Esophagus squamous epithelium (tissue), 5 donors: ENCODE measurements around the gene SMIM43. TPM values are rescaled to one million over a fixed set of nuclear protein-coding genes. Genes with fewer than 3 reads are reported as not detected.

Source experiments
- DNase-seq: peaks from one replicate; lab custom pipeline; 2025; lab: John Stamatoyannopoulos, UW
- H3K27ac ChIP-seq, 4 donors: fragments of 200-600 bp; sonication (generic); one replicate each; pipeline ENCODE4 v1.5.1; 2016 to 2019; ENCODE audit warnings: mild to moderate bottlenecking in 1 of 4
- H3K27me3 ChIP-seq, 4 donors: fragments of 200-600 bp; sonication (generic); 1 replicate in 3 of 4; 2 replicates in 1 of 4; pipeline versions ENCODE4 v1.5.1 to v1.6.0; 2017 to 2021; ENCODE audit warnings: antibody characterized with exemption in 1 of 4
- H3K36me3 ChIP-seq, 3 donors: fragments of 200-600 bp; sonication (generic); one replicate each; pipeline ENCODE4 v1.5.1; 2016 to 2019
- H3K4me1 ChIP-seq, 3 donors: fragments of 200-600 bp; sonication (generic); one replicate each; pipeline ENCODE4 v1.5.1; 2017 to 2019
- H3K4me3 ChIP-seq, 4 donors: fragments of 200-600 bp; sonication (generic); 1 replicate in 3 of 4; 2 replicates in 1 of 4; pipeline ENCODE4 v1.5.1; 2016 to 2019; ENCODE audit warnings: mild to moderate bottlenecking in 2 of 4, moderate library complexity in 1 of 4
- H3K9me3 ChIP-seq, 3 donors: fragments of 200-600 bp; sonication (generic); one replicate each; pipeline ENCODE4 v1.5.1; 2016 to 2019
- CTCF ChIP-seq, 6 experiments: fragments of 450-650 bp in 4 of 6; fragments of 200-600 bp in 2 of 6; sonication (generic) in 2 of 6; IDR thresholded peaks; one replicate each; pipeline ENCODE4 v1.5.1; 2016 to 2019; ENCODE audit warnings: antibody characterized with exemption in 6 of 6, mild to moderate bottlenecking in 4 of 6, moderate library complexity in 4 of 6
- POLR2A ChIP-seq, 4 donors: fragments of 450-650 bp; IDR thresholded peaks; one replicate each; pipeline ENCODE4 v1.6.1; 2017; ENCODE audit warnings: antibody characterized with exemption in 4 of 4, mild to moderate bottlenecking in 4 of 4, moderate library complexity in 3 of 4
- WGBS, 2 donors: methylation state at CpG; one replicate each; pipeline ENCODE4 v1.1.5; 2018; 5-methylcytosine and 5-hydroxymethylcytosine counted together
- intact Hi-C: fragments of 100-400 bp; cut with DNase I; formaldehyde crosslinking; loops from one replicate; pipeline ENCODE4 v1.15.0; 2022
- total RNA-seq, 4 donors: library from RNA; depleted of rRNA; stranded (reverse); fragments of >200 nt; gene quantifications; one replicate each; pipeline ENCODE4 v1.1.0, GENCODE V29; 2016
- donor health status: DM: yes; HTN: yes; CAD: no.

SMIM43 gene
- total RNA-seq = under 1 TPM in 1 of 4 donors, not detected in 3; 0.38 TPM

GRCh38 chr4:121764702-121765367 is at the start of gene SMIM43:
TSS of gene SMIM43 (minus strand) at chr4:121765164. CDS start at chr4:121765105, 59 bp downstream.
- no peak for TF ChIP-seq CTCF (IDR thresholded peaks at IDR 0.05)
- no peak for TF ChIP-seq POLR2A (IDR thresholded peaks at IDR 0.05)
- Histone ChIP-seq H3K4me3 (peak within 1 kb of the TSS; percentile 19 to 59 (median 38)), H3K4me1 (peaks cover 0 to 12% (median 3%) of the 10 kb centered on the region in 3 donors), H3K27me3 (peaks cover 0 to 66% (median 4%) of the 10 kb centered on the region in 4 donors), H3K9me3 (no peaks in the 10 kb centered on the region), H3K36me3 (no peaks in the 10 kb centered on the region), H3K27ac (no peak within 1 kb of the TSS)
- intact Hi-C loops = no loop called here
- 0% methylated on average over 4 to 9 of the region's 75 CpGs for WGBS, 2 donors
- no peak for DNase-seq

GRCh38 chr4:121814756-121815155 is 49.8 kb upstream of the SMIM43 start:
- 75 to 81% methylated on average over 2 of the region's 2 CpGs for WGBS, 2 donors
- peaks cover 0 to 100% (median 23%) of the 10 kb centered on the region in 3 donors for H3K36me3 ChIP-seq
- DNase-seq = no peak

GRCh38 chr4:121811122-121811521 is 46.2 kb upstream of the SMIM43 start:
- no peak overlapping the region for H3K27ac ChIP-seq
- TF ChIP-seq POLR2A (IDR thresholded peaks at IDR 0.05) (no peak), CTCF (IDR thresholded peaks at IDR 0.05) (no peak)
- H3K27me3 ChIP-seq = no peaks in the 10 kb centered on the region
- H3K36me3 ChIP-seq = peaks cover 0 to 100% (median 10%) of the 10 kb centered on the region in 3 donors
- intact Hi-C loops = no loop called here
- H3K9me3 ChIP-seq = no peaks in the 10 kb centered on the region
- H3K4me1 ChIP-seq = no peaks in the 10 kb centered on the region
- H3K4me3 ChIP-seq = no peak overlapping the region
- no peak for DNase-seq

More at GRCh38 chr4:121814756-121815155, 49.8 kb upstream of the SMIM43 start:
- H3K27ac ChIP-seq = no peak overlapping the region
- no peak overlapping the region for H3K4me3 ChIP-seq
- intact Hi-C loops = no loop called here
- no peak for TF ChIP-seq POLR2A (IDR thresholded peaks at IDR 0.05)
- TF ChIP-seq CTCF (IDR thresholded peaks at IDR 0.05) = no peak
- no peaks in the 10 kb centered on the region for H3K27me3 ChIP-seq
- H3K9me3 ChIP-seq = no peaks in the 10 kb centered on the region
- no peaks in the 10 kb centered on the region for H3K4me1 ChIP-seq

- intact Hi-C loops = no loop called here
- Histone ChIP-seq H3K27me3 (no peaks in the 10 kb centered on the region), H3K36me3 (peaks cover 0 to 89% (median 0%) of the 10 kb centered on the region in 3 donors), H3K27ac (no peak overlapping the region), H3K4me1 (peaks cover 0 to 25% (median 0%) of the 10 kb centered on the region in 3 donors), H3K4me3 (no peak overlapping the region), H3K9me3 (no peaks in the 10 kb centered on the region)
- TF ChIP-seq CTCF (IDR thresholded peaks at IDR 0.05) = no peak
- TF ChIP-seq POLR2A (IDR thresholded peaks at IDR 0.05) = no peak
- WGBS, 2 donors = 82% methylated on average over 4 of the region's 4 CpGs
- no peak for DNase-seq
Observed at GRCh38 chr4:121806411-121806810, 41.4 kb upstream of the SMIM43 start.

GRCh38 chr4:121801715-121802075 is 36.7 kb upstream of the SMIM43 start:
- Histone ChIP-seq H3K4me1 (peaks cover 0 to 31% (median 0%) of the 10 kb centered on the region in 3 donors), H3K27ac (peak overlapping the region; percentile 82 to 93 (median 88)), H3K4me3 (peak overlapping the region; percentile 60 to 94 (median 74)), H3K9me3 (no peaks in the 10 kb centered on the region), H3K36me3 (peaks cover 0 to 41% (median 0%) of the 10 kb centered on the region in 3 donors), H3K27me3 (no peaks in the 10 kb centered on the region)
- TF ChIP-seq POLR2A (IDR thresholded peaks at IDR 0.05) (no peak), CTCF (IDR thresholded peaks at IDR 0.05) (no peak)
- intact Hi-C loops = no loop called here
- WGBS, 2 donors = 12 to 14% methylated on average over 4 of the region's 4 CpGs
- no peak for DNase-seq
